GM23338 (cell line): ENCODE results near the gene EN2. TPM values are rescaled to one million over a fixed set of nuclear protein-coding genes. Genes with fewer than 3 reads are reported as not detected.
A peak's percentile ranks its signal among the peaks of the same experiment; 100 is the strongest.

Source experiments
- ATAC-seq: fragments of 200-7000 bp; cut with Tn5 transposase; 3 replicates; pipeline ENCODE4 v1.9.1; 2020
- DNase-seq: peaks from one replicate; pipeline ENCODE4 v3.0.0-alpha.2; 2015; ENCODE audit warnings: low spot score
- H2AFZ ChIP-seq: fragments of 200-600 bp; sonication (generic); 2 replicates; pipeline ENCODE4 v1.8.0; 2016; ENCODE audit warnings: antibody characterized with exemption, mild to moderate bottlenecking, moderate library complexity
- H3F3A ChIP-seq: fragments of 200-600 bp; sonication (generic); replicated peaks from 2 replicates; pipeline ENCODE4 v1.8.0; 2017; ENCODE audit warnings: antibody characterized with exemption, mixed run types, low read depth
- H3K27ac ChIP-seq: fragments of 200-600 bp; sonication (generic); 2 replicates; pipeline ENCODE4 v1.6.1; 2016; ENCODE audit warnings: low read depth
- H3K27me3 ChIP-seq: fragments of 200-600 bp; sonication (generic); 2 replicates; pipeline ENCODE4 v1.8.0; 2016; ENCODE audit warnings: mild to moderate bottlenecking, mixed run types, moderate library complexity; ENCODE audit not compliant: insufficient read depth
- H3K36me3 ChIP-seq: fragments of 200-600 bp; sonication (generic); 2 replicates; pipeline ENCODE4 v1.8.0; 2016; ENCODE audit warnings: mild to moderate bottlenecking; ENCODE audit not compliant: insufficient read depth
- H3K4me1 ChIP-seq: fragments of 200-600 bp; sonication (generic); 2 replicates; pipeline ENCODE4 v1.8.0; 2016; ENCODE audit warnings: mild to moderate bottlenecking, moderate library complexity; ENCODE audit not compliant: insufficient read depth
- H3K4me2 ChIP-seq: fragments of 200-600 bp; sonication (generic); 2 replicates; pipeline ENCODE4 v1.7.1; 2017; ENCODE audit warnings: mixed run types
- H3K4me3 ChIP-seq: fragments of 200-600 bp; sonication (generic); 2 replicates; pipeline ENCODE4 v1.6.1; 2016; ENCODE audit warnings: mixed run types
- H3K79me2 ChIP-seq: fragments of 200-600 bp; sonication (generic); replicated peaks from 2 replicates; pipeline ENCODE4 v1.8.0; 2017; ENCODE audit warnings: mild to moderate bottlenecking; ENCODE audit not compliant: insufficient read depth
- H3K9me2 ChIP-seq: fragments of 200-600 bp; sonication (generic); 2 replicates; pipeline ENCODE4 v1.8.0; 2017; ENCODE audit not compliant: insufficient read depth
- H4K20me1 ChIP-seq: fragments of 200-600 bp; sonication (generic); replicated peaks from 2 replicates; pipeline ENCODE4 v1.8.0; 2017; ENCODE audit warnings: mild to moderate bottlenecking; ENCODE audit not compliant: insufficient read depth
- H3K27ac Mint-ChIP-seq: 2 replicates; pipeline ENCODE4 v1.8.0; 2020; ENCODE audit warnings: inconsistent platforms, mild to moderate bottlenecking, moderate library complexity, mixed read lengths
- H3K27me3 Mint-ChIP-seq: 3 replicates; pipeline ENCODE4 v1.8.0; 2022; ENCODE audit warnings: low read depth, mild to moderate bottlenecking, moderate library complexity, mixed read lengths, inconsistent platforms; ENCODE audit not compliant: insufficient read depth, poor library complexity
- H3K36me3 Mint-ChIP-seq: 3 replicates; pipeline ENCODE4 v1.8.0; 2021; ENCODE audit warnings: low read depth, mild to moderate bottlenecking, inconsistent platforms, moderate library complexity, mixed read lengths
- H3K4me1 Mint-ChIP-seq: 3 replicates; pipeline ENCODE4 v1.8.0; 2020; ENCODE audit warnings: mild to moderate bottlenecking, inconsistent platforms, mixed read lengths
- H3K4me3 Mint-ChIP-seq: 3 replicates; pipeline ENCODE4 v1.8.0; 2021; ENCODE audit warnings: moderate library complexity, mild to moderate bottlenecking, inconsistent platforms, mixed read lengths
- H3K9me3 Mint-ChIP-seq: 3 replicates; pipeline ENCODE4 v1.8.0; 2020; ENCODE audit warnings: moderate library complexity, mild to moderate bottlenecking, inconsistent platforms, mixed read lengths
- CREB1 ChIP-seq: fragments of 250-450 bp; sonication (Bioruptor Pico); IDR thresholded peaks from 2 replicates; pipeline ENCODE4 v1.5.0; 2020; ENCODE audit warnings: low read depth, mild to moderate bottlenecking, moderate library complexity
- EZH2 ChIP-seq: fragments of 200-600 bp; sonication (generic); IDR thresholded peaks from one replicate; pipeline ENCODE4 v1.8.0; 2017; ENCODE audit warnings: antibody characterized with exemption, mild to moderate bottlenecking, low read depth; ENCODE audit not compliant: unreplicated experiment
- EZH2phosphoT487 ChIP-seq: fragments of 200-600 bp; sonication (generic); IDR thresholded peaks from one replicate; pipeline ENCODE4 v1.8.1; 2018; ENCODE audit warnings: antibody characterized with exemption; ENCODE audit not compliant: unreplicated experiment
- JUNB ChIP-seq: IDR thresholded peaks from one replicate; pipeline ENCODE4 v1.6.1; 2016; ENCODE audit warnings: antibody characterized with exemption; ENCODE audit not compliant: unreplicated experiment
- NANOG ChIP-seq: IDR thresholded peaks from 2 replicates; pipeline ENCODE4 v1.6.1; 2016; ENCODE audit warnings: antibody characterized with exemption, borderline replicate concordance
- STAT1 ChIP-seq: IDR thresholded peaks from one replicate; pipeline ENCODE4 v1.6.1; 2016; ENCODE audit warnings: antibody characterized with exemption; ENCODE audit not compliant: unreplicated experiment
- ZNF114 ChIP-seq: fragments of 250-450 bp; sonication (Bioruptor Pico); IDR thresholded peaks from 2 replicates; pipeline ENCODE4 v1.5.0; 2020; ENCODE audit warnings: mild to moderate bottlenecking, moderate library complexity
- ZNF331 ChIP-seq: fragments of 250-450 bp; sonication (Bioruptor Pico); IDR thresholded peaks from 2 replicates; pipeline ENCODE4 v1.5.0; 2020; ENCODE audit warnings: low read depth, mild to moderate bottlenecking, moderate library complexity
- polyA plus RNA-seq: library from polyadenylated mRNA; unstranded; fragments of >200 nt; fragmentation: Nextera tagmentation; extraction: Ambion mirVana; gene quantifications from 2 replicates; pipeline ENCODE4 v1.2.1, GENCODE V29; 2016
- total RNA-seq: library from RNA; depleted of rRNA; stranded (reverse); fragments of >200 nt; shearing (Covaris generic); gene quantifications from 2 replicates; pipeline ENCODE4 v1.2.3, GENCODE V29; 2014
- TF ChIP-seq, protein P1 (sequence below): fragments of 250-450 bp; sonication (Bioruptor Pico); IDR thresholded peaks from 2 replicates; pipeline ENCODE4 v1.5.0; 2020; ENCODE audit warnings: mild to moderate bottlenecking, moderate library complexity
- TF ChIP-seq, protein P2 (sequence below): IDR thresholded peaks from one replicate; pipeline ENCODE4 v1.6.1; 2018; ENCODE audit warnings: antibody characterized with exemption; ENCODE audit not compliant: unreplicated experiment
- TF ChIP-seq, protein P3 (sequence below): IDR thresholded peaks from 2 replicates; pipeline ENCODE4 v1.6.1; 2016; ENCODE audit warnings: antibody characterized with exemption

EN2 gene
- total and polyA plus RNA-seq, 2 experiments from 2014 or later = not detected

DNA sequence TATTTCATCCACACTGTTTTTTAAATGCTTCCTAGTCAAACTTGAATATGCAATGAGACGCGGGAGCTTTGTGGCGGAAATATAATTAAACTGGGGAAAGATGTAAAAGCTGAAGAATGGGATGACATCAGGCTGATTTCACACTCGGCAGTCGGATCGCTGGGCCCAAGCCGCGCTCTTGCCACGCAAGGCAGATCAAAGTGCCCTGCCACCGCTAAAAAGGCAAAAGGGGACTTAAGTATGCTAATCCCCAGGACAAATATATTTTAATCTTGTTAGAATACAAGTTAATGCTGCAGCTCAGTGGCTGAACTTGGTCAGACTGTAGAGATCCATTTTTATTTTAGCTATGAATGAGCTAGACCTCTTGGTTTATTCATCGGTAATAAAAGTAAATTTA is 13.8 kb downstream of the EN2 start:
- H3K36me3 Mint-ChIP-seq = no peaks in the 10 kb centered on the region
- Histone ChIP-seq H3K4me3 (peak overlapping the region; percentile 38), H3K36me3 (no peaks in the 10 kb centered on the region), H3K4me2 (peak overlapping the region; percentile 67), H4K20me1 (peaks cover 27% of the 10 kb centered on the region), H2AFZ (no peak overlapping the region), H3F3A (peaks cover 24% of the 10 kb centered on the region), H3K9me2 (no peaks in the 10 kb centered on the region), H3K4me1 (peaks cover 46% of the 10 kb centered on the region), H3K27me3 (peaks cover 100% of the 10 kb centered on the region), H3K79me2 (no peaks in the 10 kb centered on the region), H3K27ac (no peak overlapping the region)
- H3K27me3 Mint-ChIP-seq = peaks cover 100% of the 10 kb centered on the region
- TF ChIP-seq STAT1 (no peak), EZH2 (peak; percentile 60)
- no peak overlapping the region for H3K27ac Mint-ChIP-seq
- peaks cover 2% of the 10 kb centered on the region; the same call in 1 of the 3 replicates for H3K9me3 Mint-ChIP-seq
- H3K4me1 Mint-ChIP-seq = peaks cover 36% of the 10 kb centered on the region
- ATAC-seq (no peak), DNase-seq (no peak)
- H3K4me3 Mint-ChIP-seq = peak overlapping the region; percentile 34; the same call in 1 of the 3 replicates

DNA sequence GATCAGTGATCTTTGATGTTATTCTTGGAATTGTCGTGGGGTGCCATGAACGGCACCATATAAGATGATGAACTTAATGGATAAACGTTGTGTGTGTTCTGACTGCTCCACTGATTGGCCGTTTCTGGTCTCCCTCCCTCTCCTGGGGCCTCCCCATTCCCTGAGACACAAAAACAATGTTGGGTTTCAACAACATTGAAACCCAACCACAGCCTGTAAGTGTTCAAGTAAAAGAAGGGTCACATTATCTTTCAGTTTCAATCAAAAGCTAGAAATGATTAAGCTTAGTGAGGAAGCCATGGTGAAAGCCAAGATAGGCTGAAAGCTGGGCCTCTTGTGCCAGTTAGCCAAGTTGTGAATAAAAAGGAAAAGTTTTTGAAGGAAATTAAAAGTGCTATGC is 19.5 kb downstream of the EN2 start:
- Histone ChIP-seq H3F3A (peaks cover 16% of the 10 kb centered on the region; the same call in 1 of the 2 replicates), H2AFZ (no peak overlapping the region), H3K36me3 (no peaks in the 10 kb centered on the region), H3K4me1 (peaks cover 11% of the 10 kb centered on the region), H3K27ac (no peak overlapping the region), H3K4me3 (no peak overlapping the region), H4K20me1 (peaks cover 5% of the 10 kb centered on the region; the same call in 1 of the 2 replicates), H3K9me2 (no peaks in the 10 kb centered on the region), H3K4me2 (no peak overlapping the region), H3K27me3 (peaks cover 86% of the 10 kb centered on the region), H3K79me2 (no peaks in the 10 kb centered on the region)
- Mint-ChIP-seq H3K27ac (no peak overlapping the region), H3K4me1 (peaks cover 13% of the 10 kb centered on the region), H3K9me3 (peaks cover 2% of the 10 kb centered on the region; the same call in 1 of the 3 replicates), H3K36me3 (no peaks in the 10 kb centered on the region), H3K27me3 (peaks cover 57% of the 10 kb centered on the region), H3K4me3 (no peak overlapping the region)
- no peak for TF ChIP-seq JUNB
- TF ChIP-seq STAT1 = no peak
- TF ChIP-seq, protein P1, sequence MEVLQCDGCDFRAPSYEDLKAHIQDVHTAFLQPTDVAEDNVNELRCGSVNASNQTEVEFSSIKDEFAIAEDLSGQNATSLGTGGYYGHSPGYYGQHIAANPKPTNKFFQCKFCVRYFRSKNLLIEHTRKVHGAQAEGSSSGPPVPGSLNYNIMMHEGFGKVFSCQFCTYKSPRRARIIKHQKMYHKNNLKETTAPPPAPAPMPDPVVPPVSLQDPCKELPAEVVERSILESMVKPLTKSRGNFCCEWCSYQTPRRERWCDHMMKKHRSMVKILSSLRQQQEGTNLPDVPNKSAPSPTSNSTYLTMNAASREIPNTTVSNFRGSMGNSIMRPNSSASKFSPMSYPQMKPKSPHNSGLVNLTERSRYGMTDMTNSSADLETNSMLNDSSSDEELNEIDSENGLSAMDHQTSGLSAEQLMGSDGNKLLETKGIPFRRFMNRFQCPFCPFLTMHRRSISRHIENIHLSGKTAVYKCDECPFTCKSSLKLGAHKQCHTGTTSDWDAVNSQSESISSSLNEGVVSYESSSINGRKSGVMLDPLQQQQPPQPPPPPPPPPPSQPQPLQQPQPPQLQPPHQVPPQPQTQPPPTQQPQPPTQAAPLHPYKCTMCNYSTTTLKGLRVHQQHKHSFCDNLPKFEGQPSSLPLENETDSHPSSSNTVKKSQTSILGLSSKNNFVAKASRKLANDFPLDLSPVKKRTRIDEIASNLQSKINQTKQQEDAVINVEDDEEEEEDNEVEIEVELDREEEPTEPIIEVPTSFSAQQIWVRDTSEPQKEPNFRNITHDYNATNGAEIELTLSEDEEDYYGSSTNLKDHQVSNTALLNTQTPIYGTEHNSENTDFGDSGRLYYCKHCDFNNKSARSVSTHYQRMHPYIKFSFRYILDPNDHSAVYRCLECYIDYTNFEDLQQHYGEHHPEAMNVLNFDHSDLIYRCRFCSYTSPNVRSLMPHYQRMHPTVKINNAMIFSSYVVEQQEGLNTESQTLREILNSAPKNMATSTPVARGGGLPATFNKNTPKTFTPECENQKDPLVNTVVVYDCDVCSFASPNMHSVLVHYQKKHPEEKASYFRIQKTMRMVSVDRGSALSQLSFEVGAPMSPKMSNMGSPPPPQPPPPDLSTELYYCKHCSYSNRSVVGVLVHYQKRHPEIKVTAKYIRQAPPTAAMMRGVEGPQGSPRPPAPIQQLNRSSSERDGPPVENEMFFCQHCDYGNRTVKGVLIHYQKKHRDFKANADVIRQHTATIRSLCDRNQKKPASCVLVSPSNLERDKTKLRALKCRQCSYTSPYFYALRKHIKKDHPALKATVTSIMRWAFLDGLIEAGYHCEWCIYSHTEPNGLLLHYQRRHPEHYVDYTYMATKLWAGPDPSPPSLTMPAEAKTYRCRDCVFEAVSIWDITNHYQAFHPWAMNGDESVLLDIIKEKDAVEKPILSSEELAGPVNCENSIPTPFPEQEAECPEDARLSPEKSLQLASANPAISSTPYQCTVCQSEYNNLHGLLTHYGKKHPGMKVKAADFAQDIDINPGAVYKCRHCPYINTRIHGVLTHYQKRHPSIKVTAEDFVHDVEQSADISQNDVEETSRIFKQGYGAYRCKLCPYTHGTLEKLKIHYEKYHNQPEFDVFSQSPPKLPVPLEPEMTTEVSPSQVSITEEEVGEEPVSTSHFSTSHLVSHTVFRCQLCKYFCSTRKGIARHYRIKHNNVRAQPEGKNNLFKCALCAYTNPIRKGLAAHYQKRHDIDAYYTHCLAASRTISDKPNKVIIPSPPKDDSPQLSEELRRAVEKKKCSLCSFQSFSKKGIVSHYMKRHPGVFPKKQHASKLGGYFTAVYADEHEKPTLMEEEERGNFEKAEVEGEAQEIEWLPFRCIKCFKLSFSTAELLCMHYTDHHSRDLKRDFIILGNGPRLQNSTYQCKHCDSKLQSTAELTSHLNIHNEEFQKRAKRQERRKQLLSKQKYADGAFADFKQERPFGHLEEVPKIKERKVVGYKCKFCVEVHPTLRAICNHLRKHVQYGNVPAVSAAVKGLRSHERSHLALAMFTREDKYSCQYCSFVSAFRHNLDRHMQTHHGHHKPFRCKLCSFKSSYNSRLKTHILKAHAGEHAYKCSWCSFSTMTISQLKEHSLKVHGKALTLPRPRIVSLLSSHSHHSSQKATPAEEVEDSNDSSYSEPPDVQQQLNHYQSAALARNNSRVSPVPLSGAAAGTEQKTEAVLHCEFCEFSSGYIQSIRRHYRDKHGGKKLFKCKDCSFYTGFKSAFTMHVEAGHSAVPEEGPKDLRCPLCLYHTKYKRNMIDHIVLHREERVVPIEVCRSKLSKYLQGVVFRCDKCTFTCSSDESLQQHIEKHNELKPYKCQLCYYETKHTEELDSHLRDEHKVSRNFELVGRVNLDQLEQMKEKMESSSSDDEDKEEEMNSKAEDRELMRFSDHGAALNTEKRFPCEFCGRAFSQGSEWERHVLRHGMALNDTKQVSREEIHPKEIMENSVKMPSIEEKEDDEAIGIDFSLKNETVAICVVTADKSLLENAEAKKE (CRISPR knock-in tag) = no peak
- TF ChIP-seq, protein P2, sequence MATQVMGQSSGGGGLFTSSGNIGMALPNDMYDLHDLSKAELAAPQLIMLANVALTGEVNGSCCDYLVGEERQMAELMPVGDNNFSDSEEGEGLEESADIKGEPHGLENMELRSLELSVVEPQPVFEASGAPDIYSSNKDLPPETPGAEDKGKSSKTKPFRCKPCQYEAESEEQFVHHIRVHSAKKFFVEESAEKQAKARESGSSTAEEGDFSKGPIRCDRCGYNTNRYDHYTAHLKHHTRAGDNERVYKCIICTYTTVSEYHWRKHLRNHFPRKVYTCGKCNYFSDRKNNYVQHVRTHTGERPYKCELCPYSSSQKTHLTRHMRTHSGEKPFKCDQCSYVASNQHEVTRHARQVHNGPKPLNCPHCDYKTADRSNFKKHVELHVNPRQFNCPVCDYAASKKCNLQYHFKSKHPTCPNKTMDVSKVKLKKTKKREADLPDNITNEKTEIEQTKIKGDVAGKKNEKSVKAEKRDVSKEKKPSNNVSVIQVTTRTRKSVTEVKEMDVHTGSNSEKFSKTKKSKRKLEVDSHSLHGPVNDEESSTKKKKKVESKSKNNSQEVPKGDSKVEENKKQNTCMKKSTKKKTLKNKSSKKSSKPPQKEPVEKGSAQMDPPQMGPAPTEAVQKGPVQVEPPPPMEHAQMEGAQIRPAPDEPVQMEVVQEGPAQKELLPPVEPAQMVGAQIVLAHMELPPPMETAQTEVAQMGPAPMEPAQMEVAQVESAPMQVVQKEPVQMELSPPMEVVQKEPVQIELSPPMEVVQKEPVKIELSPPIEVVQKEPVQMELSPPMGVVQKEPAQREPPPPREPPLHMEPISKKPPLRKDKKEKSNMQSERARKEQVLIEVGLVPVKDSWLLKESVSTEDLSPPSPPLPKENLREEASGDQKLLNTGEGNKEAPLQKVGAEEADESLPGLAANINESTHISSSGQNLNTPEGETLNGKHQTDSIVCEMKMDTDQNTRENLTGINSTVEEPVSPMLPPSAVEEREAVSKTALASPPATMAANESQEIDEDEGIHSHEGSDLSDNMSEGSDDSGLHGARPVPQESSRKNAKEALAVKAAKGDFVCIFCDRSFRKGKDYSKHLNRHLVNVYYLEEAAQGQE = no peak
- TF ChIP-seq EZH2 = no peak
- no peak for TF ChIP-seq ZNF331 (CRISPR knock-in tag)
- TF ChIP-seq CREB1 (CRISPR knock-in tag) = no peak
- TF ChIP-seq NANOG = no peak
- TF ChIP-seq ZNF114 (CRISPR knock-in tag) = no peak
- TF ChIP-seq, protein P3, sequence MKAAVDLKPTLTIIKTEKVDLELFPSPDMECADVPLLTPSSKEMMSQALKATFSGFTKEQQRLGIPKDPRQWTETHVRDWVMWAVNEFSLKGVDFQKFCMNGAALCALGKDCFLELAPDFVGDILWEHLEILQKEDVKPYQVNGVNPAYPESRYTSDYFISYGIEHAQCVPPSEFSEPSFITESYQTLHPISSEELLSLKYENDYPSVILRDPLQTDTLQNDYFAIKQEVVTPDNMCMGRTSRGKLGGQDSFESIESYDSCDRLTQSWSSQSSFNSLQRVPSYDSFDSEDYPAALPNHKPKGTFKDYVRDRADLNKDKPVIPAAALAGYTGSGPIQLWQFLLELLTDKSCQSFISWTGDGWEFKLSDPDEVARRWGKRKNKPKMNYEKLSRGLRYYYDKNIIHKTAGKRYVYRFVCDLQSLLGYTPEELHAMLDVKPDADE = no peak
- no peak for TF ChIP-seq EZH2phosphoT487
- DNase-seq (no peak), ATAC-seq (no peak)
